ENCODE measurements around the gene ARHGEF37.

ARHGEF37 gene

GRCh38 chr5:149618581-149619248, 37.4 kb downstream of the ARHGEF37 start:
- Histone ChIP-seq H2AK5ac (ENCODE audit: low read length, severe bottlenecking) (no peak overlapping the region), H3K23ac (ENCODE audit: low read length in 2 of 2) (no peak overlapping the region), H3K4ac (ENCODE audit: low read depth in 1 of 2, low read length in 2 of 2) (no peak overlapping the region), H3K18ac (ENCODE audit: low read depth in 1 of 2, low read length in 2 of 2) (no peak overlapping the region), H3K27ac (ENCODE audit: low read length, poor library complexity, severe bottlenecking) (peak overlapping the region; percentile 48), H4K91ac (ENCODE audit: low read length) (no peak overlapping the region), H2BK120ac (ENCODE audit: low read depth, low read length) (no peak overlapping the region), H3K4me3 (ENCODE audit: insufficient read depth in 1 of 2, low read depth in 1 of 2, low read length in 2 of 2) (no peak overlapping the region), H3K36me3 (ENCODE audit: control insufficient read depth in 1 of 2, insufficient read depth in 2 of 2, low read depth in 1 of 2, low read length in 2 of 2) (peaks cover 0 to 45% of the 10 kb centered on the region in 2 experiments), H3K4me1 (ENCODE audit: control insufficient read depth, insufficient read depth, low read depth, low read length) (peaks cover 11% of the 10 kb centered on the region), H3K9me3 (ENCODE audit: control insufficient read depth, low read length) (no peaks in the 10 kb centered on the region), H3K14ac (ENCODE audit: low read length in 2 of 2) (no peak overlapping the region), H2BK15ac (ENCODE audit: low read depth, poor library complexity, severe bottlenecking) (no peak overlapping the region), H2BK5ac (ENCODE audit: low read depth, low read length, poor library complexity, severe bottlenecking) (no peak overlapping the region), H3K27me3 (ENCODE audit: control insufficient read depth in 1 of 2, insufficient read depth in 1 of 2, low read length in 2 of 2) (peaks cover 0 to 9% of the 10 kb centered on the region in 2 experiments), H4K8ac (ENCODE audit: low read length) (no peak overlapping the region), H3K4me2 (ENCODE audit: low read length, poor library complexity, severe bottlenecking) (no peak overlapping the region), H2BK12ac (ENCODE audit: low read length in 2 of 2) (peak overlapping the region in 1 of 2 experiments; percentile 18), H3K9ac (ENCODE audit: low read length) (no peak overlapping the region), H2AFZ (ENCODE audit: low read depth, low read length) (no peak overlapping the region), H3K79me1 (replicated peaks; ENCODE audit: low read length, poor library complexity, severe bottlenecking) (no peaks in the 10 kb centered on the region)
- peak; percentile 82 for DNase-seq
- 40% methylated on average over 7 of the region's 9 CpGs for WGBS

- no peak overlapping the region for H2BK120ac ChIP-seq (ENCODE audit: low read depth, low read length)
- no peak overlapping the region for H2BK15ac ChIP-seq (ENCODE audit: low read depth, poor library complexity, severe bottlenecking)
- H3K4me1 ChIP-seq (ENCODE audit: control insufficient read depth, insufficient read depth, low read depth, low read length) = peaks cover 11% of the 10 kb centered on the region
- H3K9ac ChIP-seq (ENCODE audit: low read length) = no peak overlapping the region
- no peak overlapping the region for H4K91ac ChIP-seq (ENCODE audit: low read length)
- H3K23ac ChIP-seq (ENCODE audit: low read length in 2 of 2) = no peak overlapping the region
- no peak overlapping the region for H3K4me2 ChIP-seq (ENCODE audit: low read length, poor library complexity, severe bottlenecking)
- H2BK5ac ChIP-seq (ENCODE audit: low read depth, low read length, poor library complexity, severe bottlenecking) = no peak overlapping the region
- H3K4ac ChIP-seq (ENCODE audit: low read depth in 1 of 2, low read length in 2 of 2) = no peak overlapping the region
- peaks cover 0 to 46% of the 10 kb centered on the region in 2 experiments for H3K36me3 ChIP-seq (ENCODE audit: control insufficient read depth in 1 of 2, insufficient read depth in 2 of 2, low read depth in 1 of 2, low read length in 2 of 2)
- H3K9me3 ChIP-seq (ENCODE audit: control insufficient read depth, low read length) = no peaks in the 10 kb centered on the region
- H3K79me1 ChIP-seq (replicated peaks; ENCODE audit: low read length, poor library complexity, severe bottlenecking) = no peaks in the 10 kb centered on the region
- H3K27me3 ChIP-seq (ENCODE audit: control insufficient read depth in 1 of 2, insufficient read depth in 1 of 2, low read length in 2 of 2) = peaks cover 0 to 9% of the 10 kb centered on the region in 2 experiments
- H3K18ac ChIP-seq (ENCODE audit: low read depth in 1 of 2, low read length in 2 of 2) = no peak overlapping the region
- DNase-seq = no peak
- H3K4me3 ChIP-seq (ENCODE audit: insufficient read depth in 1 of 2, low read depth in 1 of 2, low read length in 2 of 2) = no peak overlapping the region
- 94% methylated on average over 10 of the region's 10 CpGs for WGBS
- H2BK12ac ChIP-seq (ENCODE audit: low read length in 2 of 2) = no peak overlapping the region
- no peak overlapping the region for H2AK5ac ChIP-seq (ENCODE audit: low read length, severe bottlenecking)
- no peak overlapping the region for H3K14ac ChIP-seq (ENCODE audit: low read length in 2 of 2)
- H3K27ac ChIP-seq (ENCODE audit: low read length, poor library complexity, severe bottlenecking) = no peak overlapping the region
- no peak overlapping the region for H2AFZ ChIP-seq (ENCODE audit: low read depth, low read length)
- H4K8ac ChIP-seq (ENCODE audit: low read length) = no peak overlapping the region
These were observed 40.3 kb downstream of the ARHGEF37 start for GRCh38 chr5:149621415-149622098.

- Histone ChIP-seq H3K27me3 (ENCODE audit: control insufficient read depth in 1 of 2, insufficient read depth in 1 of 2, low read length in 2 of 2) (peaks cover 0 to 13% of the 10 kb centered on the region in 2 experiments), H2BK120ac (ENCODE audit: low read depth, low read length) (no peak overlapping the region), H3K18ac (ENCODE audit: low read depth in 1 of 2, low read length in 2 of 2) (no peak overlapping the region), H3K9me3 (ENCODE audit: control insufficient read depth, low read length) (no peaks in the 10 kb centered on the region), H3K14ac (ENCODE audit: low read length in 2 of 2) (no peak overlapping the region), H2AFZ (ENCODE audit: low read depth, low read length) (no peak overlapping the region), H3K27ac (ENCODE audit: low read length, poor library complexity, severe bottlenecking) (no peak overlapping the region), H2BK12ac (ENCODE audit: low read length in 2 of 2) (no peak overlapping the region), H3K9ac (ENCODE audit: low read length) (no peak overlapping the region), H4K91ac (ENCODE audit: low read length) (no peak overlapping the region), H3K79me1 (replicated peaks; ENCODE audit: low read length, poor library complexity, severe bottlenecking) (no peaks in the 10 kb centered on the region), H3K4me1 (ENCODE audit: control insufficient read depth, insufficient read depth, low read depth, low read length) (peaks cover 11% of the 10 kb centered on the region), H2AK5ac (ENCODE audit: low read length, severe bottlenecking) (no peak overlapping the region), H2BK15ac (ENCODE audit: low read depth, poor library complexity, severe bottlenecking) (no peak overlapping the region), H4K8ac (ENCODE audit: low read length) (no peak overlapping the region), H3K4ac (ENCODE audit: low read depth in 1 of 2, low read length in 2 of 2) (no peak overlapping the region), H2BK5ac (ENCODE audit: low read depth, low read length, poor library complexity, severe bottlenecking) (no peak overlapping the region), H3K23ac (ENCODE audit: low read length in 2 of 2) (no peak overlapping the region), H3K4me2 (ENCODE audit: low read length, poor library complexity, severe bottlenecking) (no peak overlapping the region), H3K36me3 (ENCODE audit: control insufficient read depth in 1 of 2, insufficient read depth in 2 of 2, low read depth in 1 of 2, low read length in 2 of 2) (peaks cover 0 to 53% of the 10 kb centered on the region in 2 experiments), H3K4me3 (ENCODE audit: insufficient read depth in 1 of 2, low read depth in 1 of 2, low read length in 2 of 2) (no peak overlapping the region)
- WGBS = 97% methylated on average over 3 of the region's 3 CpGs
- no peak for DNase-seq
These were observed 41.2 kb downstream of the ARHGEF37 start for GRCh38 chr5:149622466-149622865.

- Histone ChIP-seq H3K4me1 (ENCODE audit: control insufficient read depth, insufficient read depth, low read depth, low read length) (peaks cover 5% of the 10 kb centered on the region), H3K4me3 (ENCODE audit: insufficient read depth in 1 of 2, low read depth in 1 of 2, low read length in 2 of 2) (no peak overlapping the region), H2BK15ac (ENCODE audit: low read depth, poor library complexity, severe bottlenecking) (no peak overlapping the region), H2BK120ac (ENCODE audit: low read depth, low read length) (no peak overlapping the region), H3K79me1 (replicated peaks; ENCODE audit: low read length, poor library complexity, severe bottlenecking) (no peaks in the 10 kb centered on the region), H3K9me3 (ENCODE audit: control insufficient read depth, low read length) (no peaks in the 10 kb centered on the region), H3K27me3 (ENCODE audit: control insufficient read depth in 1 of 2, insufficient read depth in 1 of 2, low read length in 2 of 2) (peaks cover 0 to 20% of the 10 kb centered on the region in 2 experiments), H3K36me3 (ENCODE audit: control insufficient read depth in 1 of 2, insufficient read depth in 2 of 2, low read depth in 1 of 2, low read length in 2 of 2) (peaks cover 0 to 49% of the 10 kb centered on the region in 2 experiments), H3K14ac (ENCODE audit: low read length in 2 of 2) (no peak overlapping the region), H3K18ac (ENCODE audit: low read depth in 1 of 2, low read length in 2 of 2) (no peak overlapping the region), H3K4ac (ENCODE audit: low read depth in 1 of 2, low read length in 2 of 2) (no peak overlapping the region), H4K8ac (ENCODE audit: low read length) (no peak overlapping the region), H3K9ac (ENCODE audit: low read length) (no peak overlapping the region), H2AK5ac (ENCODE audit: low read length, severe bottlenecking) (no peak overlapping the region), H4K91ac (ENCODE audit: low read length) (no peak overlapping the region), H2BK12ac (ENCODE audit: low read length in 2 of 2) (no peak overlapping the region), H3K4me2 (ENCODE audit: low read length, poor library complexity, severe bottlenecking) (no peak overlapping the region), H3K23ac (ENCODE audit: low read length in 2 of 2) (no peak overlapping the region), H2BK5ac (ENCODE audit: low read depth, low read length, poor library complexity, severe bottlenecking) (no peak overlapping the region), H2AFZ (ENCODE audit: low read depth, low read length) (no peak overlapping the region), H3K27ac (ENCODE audit: low read length, poor library complexity, severe bottlenecking) (no peak overlapping the region)
- DNase-seq = no peak
- 64% methylated on average over 3 of the region's 3 CpGs for WGBS
These were observed 42.2 kb downstream of the ARHGEF37 start for GRCh38 chr5:149623473-149623872.

All from mesenchymal stem cell (in vitro differentiated cells and primary cell).